Measurements from ENCODE around the gene CENPT.
"Not testable (repeated sequence)": the region's sequence is repeated elsewhere in the genome, so short reads cannot be mapped to it uniquely, and the experiment has no call there.

CENPT gene

GRCh38 chr16:67846320-67847063, 1.0 kb downstream of the CENPT start, which contains the start of gene NUTF2:
NUTF2 (plus strand) TSS chr16:67846933; CDS start chr16:67865131, 18,198 bp downstream.
- peak; percentile 88 for DNase-seq (ENCODE audit: low spot score)

- DNase-seq (ENCODE audit: low spot score), result no peak
Measured at GRCh38 chr16:67846063-67846319, 1.5 kb downstream of the CENPT start.

- DNase-seq (ENCODE audit: low spot score), result no peak
Measured at GRCh38 chr16:67845291-67846062, 2.0 kb downstream of the CENPT start.

GRCh38 chr16:67844497-67844896, 3.0 kb downstream of the CENPT start:
- DNase-seq (ENCODE audit: low spot score), result no peak

- DNase-seq (ENCODE audit: low spot score), result no peak
Measured at GRCh38 chr16:67843343-67843765, 4.1 kb downstream of the CENPT start.

GRCh38 chr16:67842509-67843342, 4.8 kb downstream of the CENPT start:
- DNase-seq (ENCODE audit: low spot score), result peak; percentile 35

GRCh38 chr16:67841816-67842508, 5.5 kb downstream of the CENPT start, which contains the start of gene THAP11:
THAP11 (plus strand) TSS chr16:67842320; CDS start chr16:67842555, 235 bp downstream.
- peak; percentile 94 for DNase-seq (ENCODE audit: low spot score)

GRCh38 chr16:67841198-67841815, 6.2 kb downstream of the CENPT start:
- DNase-seq (ENCODE audit: low spot score), result no peak

GRCh38 chr16:67837811-67838210, 9.7 kb downstream of the CENPT start:
- no peak for DNase-seq (ENCODE audit: low spot score)

GRCh38 chr16:67837190-67837589, 10.3 kb downstream of the CENPT start:
- not testable (repeated sequence) for DNase-seq (ENCODE audit: low spot score)

- no peak for DNase-seq (ENCODE audit: low spot score)
Measured at GRCh38 chr16:67834242-67834614, 13.3 kb downstream of the CENPT start.

- peak; percentile 89 for DNase-seq (ENCODE audit: low spot score)
Measured at GRCh38 chr16:67833415-67834241, 13.9 kb downstream of the CENPT start.

- peak; percentile 60 for DNase-seq (ENCODE audit: low spot score)
Measured at GRCh38 chr16:67833030-67833414, 14.5 kb downstream of the CENPT start.

- DNase-seq (ENCODE audit: low spot score), result no peak
Measured at GRCh38 chr16:67828651-67829050, 18.8 kb downstream of the CENPT start.

- DNase-seq (ENCODE audit: low spot score), result no peak
Measured at GRCh38 chr16:67825906-67826305, 21.6 kb downstream of the CENPT start.

- DNase-seq (ENCODE audit: low spot score), result no peak
Measured at GRCh38 chr16:67825119-67825518, 22.4 kb downstream of the CENPT start.

- no peak for DNase-seq (ENCODE audit: low spot score)
Measured at GRCh38 chr16:67822511-67822910, 25.0 kb downstream of the CENPT start.

GRCh38 chr16:67820608-67821259, 26.8 kb downstream of the CENPT start:
- no peak for DNase-seq (ENCODE audit: low spot score)

- no peak for DNase-seq (ENCODE audit: low spot score)
Measured at GRCh38 chr16:67814567-67814966, 32.9 kb downstream of the CENPT start.

GRCh38 chr16:67811899-67812298, 35.6 kb downstream of the CENPT start:
- DNase-seq (ENCODE audit: low spot score), result no peak

Data from kidney capillary endothelial cell (primary cell).